Fibroblast of the aortic adventitia (primary cell): ENCODE results near the gene SORL1. TPM values are rescaled to one million over a fixed set of nuclear protein-coding genes. Genes with fewer than 3 reads are reported as not detected.

Experiments used
- DNase-seq: peaks from one replicate; pipeline ENCODE4 v3.0.0-alpha.2; 2010; ENCODE audit warnings: low read depth
- H3K4me3 ChIP-seq: 2 replicates; pipeline ENCODE4 v1.5.1; 2011; ENCODE audit warnings: low read depth, mild to moderate bottlenecking, control low read depth, low read length, moderate library complexity
- total RNA-seq: library from RNA; depleted of rRNA; stranded (reverse); fragments of >200 nt; gene quantifications from 2 replicates; pipeline ENCODE4 v1.2.3, GENCODE V29; 2012; ENCODE audit warnings: low replicate concordance
- TF ChIP-seq, protein P1 (sequence below): IDR thresholded peaks from 2 replicates; pipeline ENCODE4 v1.5.1; 2011; ENCODE audit warnings: mild to moderate bottlenecking, low read length, control low read depth, inconsistent platforms; ENCODE audit not compliant: insufficient read depth

Gene SORL1
- total RNA-seq, 1 donor, result 1.2 TPM

DNA sequence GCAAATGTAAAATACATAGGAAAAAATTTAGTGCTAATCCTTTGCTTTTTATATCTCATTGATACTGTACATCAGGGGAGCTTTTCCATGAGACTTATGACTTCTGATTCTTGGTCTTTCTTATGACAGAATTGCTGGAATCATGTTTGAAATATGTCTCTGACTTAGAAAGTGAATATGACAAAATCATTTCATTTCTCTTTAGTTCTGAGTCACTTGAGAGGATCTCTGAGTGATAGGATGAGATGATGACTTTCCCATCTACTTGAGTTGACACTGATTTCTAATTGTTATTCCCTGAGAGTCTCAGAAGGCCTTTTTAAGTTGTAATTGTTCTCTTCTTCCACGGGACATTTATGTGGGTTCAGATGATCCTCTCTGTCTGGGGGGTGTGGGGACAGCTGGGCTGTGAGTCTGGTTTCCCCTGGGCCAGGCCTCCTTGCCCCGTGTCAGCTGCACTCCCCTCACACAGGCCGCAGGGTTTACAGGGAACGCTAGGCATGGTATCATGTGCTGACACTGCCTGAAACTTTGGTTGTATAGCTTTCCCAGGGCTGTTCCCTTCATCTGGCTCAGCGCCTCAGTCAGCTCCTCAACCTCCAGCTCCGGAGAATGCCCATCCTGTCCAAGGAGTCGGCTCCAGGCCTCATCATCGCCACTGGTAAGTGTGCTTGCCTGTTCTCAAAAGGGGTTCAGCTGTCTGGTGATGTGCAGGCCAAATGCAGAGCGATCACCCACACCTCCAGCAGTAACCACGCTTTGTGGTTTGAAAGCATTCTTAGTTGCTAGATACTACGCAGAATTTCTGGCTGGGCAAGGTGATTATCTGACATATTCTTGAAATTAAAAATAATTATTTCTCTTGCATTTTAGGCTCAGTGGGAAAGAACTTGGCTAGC lies 70.2 kb downstream of the SORL1 start:
- TF ChIP-seq, protein P1, sequence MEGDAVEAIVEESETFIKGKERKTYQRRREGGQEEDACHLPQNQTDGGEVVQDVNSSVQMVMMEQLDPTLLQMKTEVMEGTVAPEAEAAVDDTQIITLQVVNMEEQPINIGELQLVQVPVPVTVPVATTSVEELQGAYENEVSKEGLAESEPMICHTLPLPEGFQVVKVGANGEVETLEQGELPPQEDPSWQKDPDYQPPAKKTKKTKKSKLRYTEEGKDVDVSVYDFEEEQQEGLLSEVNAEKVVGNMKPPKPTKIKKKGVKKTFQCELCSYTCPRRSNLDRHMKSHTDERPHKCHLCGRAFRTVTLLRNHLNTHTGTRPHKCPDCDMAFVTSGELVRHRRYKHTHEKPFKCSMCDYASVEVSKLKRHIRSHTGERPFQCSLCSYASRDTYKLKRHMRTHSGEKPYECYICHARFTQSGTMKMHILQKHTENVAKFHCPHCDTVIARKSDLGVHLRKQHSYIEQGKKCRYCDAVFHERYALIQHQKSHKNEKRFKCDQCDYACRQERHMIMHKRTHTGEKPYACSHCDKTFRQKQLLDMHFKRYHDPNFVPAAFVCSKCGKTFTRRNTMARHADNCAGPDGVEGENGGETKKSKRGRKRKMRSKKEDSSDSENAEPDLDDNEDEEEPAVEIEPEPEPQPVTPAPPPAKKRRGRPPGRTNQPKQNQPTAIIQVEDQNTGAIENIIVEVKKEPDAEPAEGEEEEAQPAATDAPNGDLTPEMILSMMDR, result no peak
- no peak for DNase-seq
- H3K4me3 ChIP-seq, result no peak overlapping the region

DNA sequence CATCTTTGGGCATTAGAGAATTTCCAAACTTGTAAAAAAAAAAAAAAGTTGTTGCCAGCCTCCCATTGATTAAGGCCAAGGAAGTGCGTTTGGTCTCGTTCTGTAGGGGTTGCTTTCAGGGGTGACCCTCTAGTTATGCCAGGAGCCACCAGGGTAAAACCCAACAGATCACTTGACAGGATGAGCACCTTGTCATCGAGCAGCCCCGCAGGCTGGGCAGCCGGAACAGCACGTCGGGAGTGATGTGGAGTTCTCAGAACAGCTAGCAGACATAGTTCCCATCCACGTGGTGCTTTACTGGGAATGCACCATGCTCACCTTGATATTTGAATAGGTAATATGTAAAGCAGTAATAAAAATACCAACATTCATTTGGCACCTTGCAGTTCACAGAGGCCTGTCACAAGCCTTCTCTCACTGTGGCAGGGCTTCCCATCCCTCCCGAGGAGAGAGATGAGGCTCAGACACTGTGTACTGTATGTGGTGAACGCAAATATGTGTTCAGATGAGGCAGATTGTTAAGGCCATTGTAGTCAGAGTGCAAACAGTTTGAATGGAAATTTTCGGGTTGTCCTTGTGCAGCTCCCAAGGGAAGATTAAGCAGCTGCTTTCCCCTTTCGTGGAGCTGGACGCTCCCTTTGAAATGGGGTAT lies 71.6 kb downstream of the SORL1 start:
- DNase-seq, result no peak
- TF ChIP-seq, protein P1, result no peak

GRCh38 chr11:121524233-121524631 lies 72.1 kb downstream of the SORL1 start:
- H3K4me3 ChIP-seq, result no peak overlapping the region
- no peak for DNase-seq
- TF ChIP-seq, protein P1, result no peak

More for the DNA sequence above, 71.6 kb downstream of the SORL1 start:
- H3K4me3 ChIP-seq, result no peak overlapping the region

GRCh38 chr11:121525376-121525775 lies 73.3 kb downstream of the SORL1 start:
- TF ChIP-seq, protein P1, result no peak
- no peak overlapping the region for H3K4me3 ChIP-seq
- DNase-seq, result no peak

DNA sequence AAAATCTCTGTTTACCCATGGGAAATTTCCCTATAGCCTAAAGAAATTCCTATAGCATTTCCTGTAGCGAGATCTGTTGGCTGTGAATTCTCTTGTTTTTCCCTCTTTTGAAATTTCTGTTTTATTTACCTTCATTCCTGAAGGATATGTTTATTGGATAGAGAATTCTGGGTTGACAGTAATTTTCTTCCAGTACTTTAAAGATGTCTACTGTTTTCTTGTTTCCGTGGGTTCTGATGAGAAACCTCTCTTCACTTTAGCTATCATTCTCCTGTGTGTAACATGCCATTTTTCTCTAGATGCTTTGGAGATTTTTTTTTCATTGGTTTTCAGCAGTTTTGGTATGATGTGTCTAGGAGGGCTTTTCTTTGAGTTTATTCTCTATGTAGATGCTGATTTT lies 78.1 kb downstream of the SORL1 start:
- TF ChIP-seq, protein P1, result no peak
- no peak for DNase-seq
- H3K4me3 ChIP-seq, result no peak overlapping the region

- no peak overlapping the region for H3K4me3 ChIP-seq
- no peak for DNase-seq
- TF ChIP-seq, protein P1, result no peak
Observed at GRCh38 chr11:121533601-121534000, 81.5 kb downstream of the SORL1 start.
